Measurements from ENCODE around the gene LHX2. TPM values are rescaled to one million over a fixed set of nuclear protein-coding genes. Genes with fewer than 3 reads are reported as not detected.

Gene LHX2
- polyA plus RNA-seq, 1 of the 3 experiments (the other 2 are of a cell fraction), result not detected

DNA sequence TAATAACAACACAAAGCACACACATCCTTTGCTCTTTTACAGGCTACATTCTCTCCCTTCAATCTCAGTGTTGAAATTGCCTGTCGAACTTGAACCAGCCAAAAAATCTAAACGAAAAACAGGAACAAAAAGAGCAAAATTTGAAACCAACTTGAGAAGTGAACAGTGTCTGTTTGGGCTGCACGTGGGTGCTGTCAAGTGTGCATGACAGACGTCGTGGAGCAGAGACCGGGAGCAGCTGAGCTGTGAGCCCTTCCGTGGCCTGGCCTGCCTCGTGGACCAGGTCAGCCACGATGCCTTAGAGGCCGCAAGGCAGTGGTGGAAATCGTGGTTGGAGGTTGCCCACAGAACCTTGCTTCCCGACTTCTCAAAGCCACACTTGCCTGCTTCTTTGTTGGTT is 46.8 kb upstream of the LHX2 start:
- 43% methylated on average over 10 of the region's 12 CpGs for WGBS (ENCODE audit: low lambda C conversion rate)
- CTCF ChIA-PET, result interaction anchor here (1.2 kb wide), 1 partner anchor 384 kb away, joined by 3 read pairs; no protein-coding TSS in a partner anchor
- Histone ChIP-seq H3K27me3 (ENCODE audit: insufficient read depth) (peaks cover 12% of the 10 kb centered on the region; the same call in 1 of the 2 replicates), H3K4me2 (no peak overlapping the region), H3K79me2 (ENCODE audit: insufficient read depth) (no peaks in the 10 kb centered on the region), H3K4me1 (ENCODE audit: control insufficient read depth in 1 of 2, insufficient read depth in 2 of 2, low read depth in 1 of 2, low read length in 1 of 2) (no peaks in the 10 kb centered on the region), H4K20me1 (ENCODE audit: insufficient read depth) (no peaks in the 10 kb centered on the region), H3K9me3 (no peaks in the 10 kb centered on the region), H3K9me2 (no peaks in the 10 kb centered on the region), H2AFZ (ENCODE audit: low read depth) (no peak overlapping the region), H3F3A (replicated peaks; ENCODE audit: insufficient read depth) (no peaks in the 10 kb centered on the region), H3K27ac (ENCODE audit: low read depth in 2 of 2, low read length in 1 of 2) (no peak overlapping the region), H3K9ac (no peak overlapping the region), H3K4me3 (ENCODE audit: low read depth in 2 of 2, low read length in 1 of 2) (no peak overlapping the region), H3K36me3 (replicated peaks in 1 of 2; ENCODE audit: control insufficient read depth in 1 of 2, insufficient read depth in 2 of 2, low read length in 1 of 2) (no peaks in the 10 kb centered on the region)
- POLR2A ChIA-PET, result no interaction called here
- TF ChIP-seq SMC3 (IDR thresholded peaks at IDR 0.05; ENCODE audit: low read depth, low read length) (no peak), YY1 (IDR thresholded peaks at IDR 0.05; ENCODE audit: low read depth) (no peak), EZH2phosphoT487 (IDR thresholded peaks at IDR 0.05; ENCODE audit: borderline replicate concordance, low read depth) (no peak), NRF1 (IDR thresholded peaks at IDR 0.05; ENCODE audit: low read depth, low read length) (no peak), RCOR1 (IDR thresholded peaks at IDR 0.05; ENCODE audit: low read length) (no peak), TEAD4 (IDR thresholded peaks at IDR 0.05; ENCODE audit: borderline replicate concordance, insufficient read depth) (no peak), NFIC (IDR thresholded peaks at IDR 0.05; ENCODE audit: borderline replicate concordance) (no peak), GABPA (IDR thresholded peaks at IDR 0.05; ENCODE audit: low read depth) (no peak), ELF1 (IDR thresholded peaks at IDR 0.05) (no peak), RXRA (IDR thresholded peaks at IDR 0.05; ENCODE audit: borderline replicate concordance, low read depth) (no peak), RAD21 (IDR thresholded peaks at IDR 0.05; ENCODE audit: low read length) (no peak), MEF2A (IDR thresholded peaks at IDR 0.05; ENCODE audit: borderline replicate concordance, low read depth) (no peak), RFX5 (IDR thresholded peaks at IDR 0.05; ENCODE audit: low read length) (no peak), JUND (IDR thresholded peaks at IDR 0.05) (no peak)
- TF ChIP-seq, protein P1, sequence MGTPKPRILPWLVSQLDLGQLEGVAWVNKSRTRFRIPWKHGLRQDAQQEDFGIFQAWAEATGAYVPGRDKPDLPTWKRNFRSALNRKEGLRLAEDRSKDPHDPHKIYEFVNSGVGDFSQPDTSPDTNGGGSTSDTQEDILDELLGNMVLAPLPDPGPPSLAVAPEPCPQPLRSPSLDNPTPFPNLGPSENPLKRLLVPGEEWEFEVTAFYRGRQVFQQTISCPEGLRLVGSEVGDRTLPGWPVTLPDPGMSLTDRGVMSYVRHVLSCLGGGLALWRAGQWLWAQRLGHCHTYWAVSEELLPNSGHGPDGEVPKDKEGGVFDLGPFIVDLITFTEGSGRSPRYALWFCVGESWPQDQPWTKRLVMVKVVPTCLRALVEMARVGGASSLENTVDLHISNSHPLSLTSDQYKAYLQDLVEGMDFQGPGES (IDR thresholded peaks at IDR 0.05; ENCODE audit: low read depth, low read length), result no peak
- TF ChIP-seq, protein P2, sequence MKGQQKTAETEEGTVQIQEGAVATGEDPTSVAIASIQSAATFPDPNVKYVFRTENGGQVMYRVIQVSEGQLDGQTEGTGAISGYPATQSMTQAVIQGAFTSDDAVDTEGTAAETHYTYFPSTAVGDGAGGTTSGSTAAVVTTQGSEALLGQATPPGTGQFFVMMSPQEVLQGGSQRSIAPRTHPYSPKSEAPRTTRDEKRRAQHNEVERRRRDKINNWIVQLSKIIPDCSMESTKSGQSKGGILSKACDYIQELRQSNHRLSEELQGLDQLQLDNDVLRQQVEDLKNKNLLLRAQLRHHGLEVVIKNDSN (IDR thresholded peaks at IDR 0.05; ENCODE audit: borderline replicate concordance, low read depth), result no peak
- TF ChIP-seq, protein P3, sequence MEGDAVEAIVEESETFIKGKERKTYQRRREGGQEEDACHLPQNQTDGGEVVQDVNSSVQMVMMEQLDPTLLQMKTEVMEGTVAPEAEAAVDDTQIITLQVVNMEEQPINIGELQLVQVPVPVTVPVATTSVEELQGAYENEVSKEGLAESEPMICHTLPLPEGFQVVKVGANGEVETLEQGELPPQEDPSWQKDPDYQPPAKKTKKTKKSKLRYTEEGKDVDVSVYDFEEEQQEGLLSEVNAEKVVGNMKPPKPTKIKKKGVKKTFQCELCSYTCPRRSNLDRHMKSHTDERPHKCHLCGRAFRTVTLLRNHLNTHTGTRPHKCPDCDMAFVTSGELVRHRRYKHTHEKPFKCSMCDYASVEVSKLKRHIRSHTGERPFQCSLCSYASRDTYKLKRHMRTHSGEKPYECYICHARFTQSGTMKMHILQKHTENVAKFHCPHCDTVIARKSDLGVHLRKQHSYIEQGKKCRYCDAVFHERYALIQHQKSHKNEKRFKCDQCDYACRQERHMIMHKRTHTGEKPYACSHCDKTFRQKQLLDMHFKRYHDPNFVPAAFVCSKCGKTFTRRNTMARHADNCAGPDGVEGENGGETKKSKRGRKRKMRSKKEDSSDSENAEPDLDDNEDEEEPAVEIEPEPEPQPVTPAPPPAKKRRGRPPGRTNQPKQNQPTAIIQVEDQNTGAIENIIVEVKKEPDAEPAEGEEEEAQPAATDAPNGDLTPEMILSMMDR (IDR thresholded peaks at IDR 0.05), result no peak
- no peak for DNase-seq
